Epithelial cell of umbilical artery (primary cell): ENCODE results near the gene CLK4. TPM values are rescaled to one million over a fixed set of nuclear protein-coding genes. Genes with fewer than 3 reads are reported as not detected.

Experiments used
- total RNA-seq: library from RNA; depleted of rRNA; stranded (reverse); fragments of >200 nt; gene quantifications from 2 replicates; pipeline ENCODE4 v1.2.3, GENCODE V29; 2014

Gene CLK4
- total RNA-seq, result 10.7 and 18.7 TPM in 2 replicates

GRCh38 chr5:178626484-178627258, at the start of gene CLK4:
Gene CLK4 (minus strand): TSS chr5:178627050. CDS start chr5:178623416, 3,634 bp downstream.

GRCh38 chr5:178590141-178590923, 36.5 kb downstream of the CLK4 start, which contains the start of gene COL23A1:
Gene COL23A1 (minus strand): TSS chr5:178590393.

Other genes starting within 250 kb of the CLK4 start
- gene COL23A1, start 36.7 kb downstream of the CLK4 start, total RNA-seq, result under 0.01 and 0.15 TPM in 2 replicates
- gene ZNF354A, start 103.6 kb upstream of the CLK4 start, total RNA-seq, result 6.4 and 7.5 TPM in 2 replicates
- 6.8 and 7.8 TPM in 2 replicates for gene ZNF354B, start 232.9 kb upstream of the CLK4 start, total RNA-seq